SK-N-SH treated with all-trans-retinoic acid at 6 μM for 48 hours (cell line): ENCODE measurements around the gene TPRN.

ENCODE experiments used
- ATAC-seq: fragments of 200-7000 bp; cut with Tn5 transposase; 3 replicates; pipeline ENCODE4 v1.9.1; 2020; ENCODE audit warnings: mild to moderate bottlenecking, moderate library complexity
- OSR1 ChIP-seq: fragments of 250-450 bp; sonication (Bioruptor Pico); IDR thresholded peaks from 2 replicates; pipeline ENCODE4 v1.8.0; 2022; ENCODE audit warnings: moderate library complexity, mild to moderate bottlenecking, inconsistent platforms
- PPARA ChIP-seq: fragments of 250-450 bp; sonication (Bioruptor Pico); IDR thresholded peaks from 2 replicates; pipeline ENCODE4 v1.5.0; 2020; ENCODE audit warnings: mild to moderate bottlenecking, borderline replicate concordance
- RARB ChIP-seq: fragments of 250-450 bp; sonication (Bioruptor Pico); IDR thresholded peaks from 2 replicates; pipeline ENCODE4 v1.8.0; 2021; ENCODE audit warnings: mild to moderate bottlenecking, moderate library complexity
- SNAI2 ChIP-seq: fragments of 250-450 bp; sonication (Bioruptor Pico); IDR thresholded peaks from 2 replicates; pipeline ENCODE4 v1.5.0; 2020; ENCODE audit warnings: mild to moderate bottlenecking, moderate library complexity
- TCF4 ChIP-seq: fragments of 250-450 bp; sonication (Bioruptor Pico); IDR thresholded peaks from 2 replicates; pipeline ENCODE4 v1.8.0; 2021; ENCODE audit warnings: mild to moderate bottlenecking, moderate library complexity, borderline replicate concordance
- TOX ChIP-seq: fragments of 250-450 bp; sonication (Bioruptor Pico); IDR thresholded peaks from 2 replicates; pipeline ENCODE4 v1.8.0; 2021; ENCODE audit warnings: mild to moderate bottlenecking, moderate library complexity, borderline replicate concordance
- ZFP3 ChIP-seq: fragments of 250-450 bp; sonication (Bioruptor Pico); IDR thresholded peaks from 2 replicates; pipeline ENCODE4 v1.5.0; 2020; ENCODE audit warnings: mild to moderate bottlenecking, moderate library complexity
- ZFP30 ChIP-seq: fragments of 450-650 bp; formaldehyde crosslinking; IDR thresholded peaks from 2 replicates; pipeline ENCODE4 v1.5.0; 2022; ENCODE audit warnings: mild to moderate bottlenecking, moderate library complexity
- ZNF70 ChIP-seq: fragments of 450-650 bp; formaldehyde crosslinking; IDR thresholded peaks from 2 replicates; pipeline ENCODE4 v1.5.0; 2020; ENCODE audit warnings: mild to moderate bottlenecking, moderate library complexity
- TF ChIP-seq, protein P1 (sequence below): fragments of 250-450 bp; sonication (Bioruptor Pico); IDR thresholded peaks from 2 replicates; pipeline ENCODE4 v1.8.0; 2021; ENCODE audit warnings: low read depth, mild to moderate bottlenecking, moderate library complexity, borderline replicate concordance
- TF ChIP-seq, protein P2 (sequence below): fragments of 250-450 bp; sonication (Bioruptor Pico); IDR thresholded peaks from 2 replicates; pipeline ENCODE4 v1.5.0; 2020; ENCODE audit warnings: mild to moderate bottlenecking, moderate library complexity
- TF ChIP-seq, protein P3 (sequence below): fragments of 250-450 bp; sonication (Bioruptor Pico); IDR thresholded peaks from 2 replicates; pipeline ENCODE4 v1.5.1; 2020; ENCODE audit warnings: low read depth, mild to moderate bottlenecking, moderate library complexity

TPRN gene

GRCh38 chr9:137145731-137146526 is 54.6 kb downstream of the TPRN start:
- TF ChIP-seq, protein P1, sequence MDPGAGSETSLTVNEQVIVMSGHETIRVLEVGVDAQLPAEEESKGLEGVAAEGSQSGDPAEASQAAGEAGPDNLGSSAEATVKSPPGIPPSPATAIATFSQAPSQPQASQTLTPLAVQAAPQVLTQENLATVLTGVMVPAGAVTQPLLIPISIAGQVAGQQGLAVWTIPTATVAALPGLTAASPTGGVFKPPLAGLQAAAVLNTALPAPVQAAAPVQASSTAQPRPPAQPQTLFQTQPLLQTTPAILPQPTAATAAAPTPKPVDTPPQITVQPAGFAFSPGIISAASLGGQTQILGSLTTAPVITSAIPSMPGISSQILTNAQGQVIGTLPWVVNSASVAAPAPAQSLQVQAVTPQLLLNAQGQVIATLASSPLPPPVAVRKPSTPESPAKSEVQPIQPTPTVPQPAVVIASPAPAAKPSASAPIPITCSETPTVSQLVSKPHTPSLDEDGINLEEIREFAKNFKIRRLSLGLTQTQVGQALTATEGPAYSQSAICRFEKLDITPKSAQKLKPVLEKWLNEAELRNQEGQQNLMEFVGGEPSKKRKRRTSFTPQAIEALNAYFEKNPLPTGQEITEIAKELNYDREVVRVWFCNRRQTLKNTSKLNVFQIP: no peak
- TF ChIP-seq, protein P2, sequence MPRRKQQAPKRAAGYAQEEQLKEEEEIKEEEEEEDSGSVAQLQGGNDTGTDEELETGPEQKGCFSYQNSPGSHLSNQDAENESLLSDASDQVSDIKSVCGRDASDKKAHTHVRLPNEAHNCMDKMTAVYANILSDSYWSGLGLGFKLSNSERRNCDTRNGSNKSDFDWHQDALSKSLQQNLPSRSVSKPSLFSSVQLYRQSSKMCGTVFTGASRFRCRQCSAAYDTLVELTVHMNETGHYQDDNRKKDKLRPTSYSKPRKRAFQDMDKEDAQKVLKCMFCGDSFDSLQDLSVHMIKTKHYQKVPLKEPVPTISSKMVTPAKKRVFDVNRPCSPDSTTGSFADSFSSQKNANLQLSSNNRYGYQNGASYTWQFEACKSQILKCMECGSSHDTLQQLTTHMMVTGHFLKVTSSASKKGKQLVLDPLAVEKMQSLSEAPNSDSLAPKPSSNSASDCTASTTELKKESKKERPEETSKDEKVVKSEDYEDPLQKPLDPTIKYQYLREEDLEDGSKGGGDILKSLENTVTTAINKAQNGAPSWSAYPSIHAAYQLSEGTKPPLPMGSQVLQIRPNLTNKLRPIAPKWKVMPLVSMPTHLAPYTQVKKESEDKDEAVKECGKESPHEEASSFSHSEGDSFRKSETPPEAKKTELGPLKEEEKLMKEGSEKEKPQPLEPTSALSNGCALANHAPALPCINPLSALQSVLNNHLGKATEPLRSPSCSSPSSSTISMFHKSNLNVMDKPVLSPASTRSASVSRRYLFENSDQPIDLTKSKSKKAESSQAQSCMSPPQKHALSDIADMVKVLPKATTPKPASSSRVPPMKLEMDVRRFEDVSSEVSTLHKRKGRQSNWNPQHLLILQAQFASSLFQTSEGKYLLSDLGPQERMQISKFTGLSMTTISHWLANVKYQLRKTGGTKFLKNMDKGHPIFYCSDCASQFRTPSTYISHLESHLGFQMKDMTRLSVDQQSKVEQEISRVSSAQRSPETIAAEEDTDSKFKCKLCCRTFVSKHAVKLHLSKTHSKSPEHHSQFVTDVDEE (CRISPR knock-in tag): no peak
- TF ChIP-seq TOX: no peak
- TF ChIP-seq TCF4 (CRISPR knock-in tag): no peak
- no peak for TF ChIP-seq ZFP30 (CRISPR knock-in tag)
- TF ChIP-seq ZFP3 (CRISPR knock-in tag): no peak
- no peak for TF ChIP-seq ZNF70
- no peak for TF ChIP-seq OSR1 (CRISPR knock-in tag)
- TF ChIP-seq, all 23 proteins: peak for 0
- ATAC-seq: no peak

DNA sequence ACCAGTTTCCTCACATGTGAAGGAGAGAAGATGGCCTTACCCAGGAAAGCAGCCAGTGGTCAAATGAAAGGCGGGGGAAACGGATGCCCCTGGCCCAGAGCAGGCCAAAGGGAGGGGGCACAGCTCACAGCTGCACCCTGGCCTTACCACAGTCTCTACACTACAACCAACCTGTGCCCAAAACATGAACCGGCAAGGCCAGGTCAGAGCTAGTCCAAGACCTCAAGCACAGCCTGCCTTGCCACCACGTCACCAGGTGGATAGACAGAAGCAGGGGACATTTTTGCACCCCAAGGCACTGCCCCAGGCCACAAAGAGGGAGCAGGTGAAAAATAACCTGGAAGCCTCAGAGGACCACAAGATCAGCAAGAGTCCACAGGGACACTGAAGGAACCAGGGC is 57.1 kb downstream of the TPRN start:
- ATAC-seq: no peak
- TF ChIP-seq SNAI2 (CRISPR knock-in tag): no peak

GRCh38 chr9:137141976-137142936 is 58.3 kb downstream of the TPRN start:
- TF ChIP-seq PPARA (no peak), RARB (CRISPR knock-in tag) (no peak), TOX (no peak), ZNF70 (no peak), SNAI2 (CRISPR knock-in tag) (no peak)
- TF ChIP-seq, protein P3, sequence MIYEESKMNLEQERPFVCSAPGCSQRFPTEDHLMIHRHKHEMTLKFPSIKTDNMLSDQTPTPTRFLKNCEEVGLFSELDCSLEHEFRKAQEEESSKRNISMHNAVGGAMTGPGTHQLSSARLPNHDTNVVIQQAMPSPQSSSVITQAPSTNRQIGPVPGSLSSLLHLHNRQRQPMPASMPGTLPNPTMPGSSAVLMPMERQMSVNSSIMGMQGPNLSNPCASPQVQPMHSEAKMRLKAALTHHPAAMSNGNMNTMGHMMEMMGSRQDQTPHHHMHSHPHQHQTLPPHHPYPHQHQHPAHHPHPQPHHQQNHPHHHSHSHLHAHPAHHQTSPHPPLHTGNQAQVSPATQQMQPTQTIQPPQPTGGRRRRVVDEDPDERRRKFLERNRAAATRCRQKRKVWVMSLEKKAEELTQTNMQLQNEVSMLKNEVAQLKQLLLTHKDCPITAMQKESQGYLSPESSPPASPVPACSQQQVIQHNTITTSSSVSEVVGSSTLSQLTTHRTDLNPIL (CRISPR knock-in tag): no peak
- TF ChIP-seq, protein P1: no peak
- TF ChIP-seq, protein P2 (CRISPR knock-in tag): no peak
- no peak for ATAC-seq
